Trophoblast cell (in vitro differentiated cells and primary cell): ENCODE data around the gene CCDC187.
A peak's percentile ranks its signal among the peaks of the same experiment; 100 is the strongest.

ENCODE experiments used
- DNase-seq, 2 donors: peaks; one replicate each; pipeline ENCODE4 v3.0.0-alpha.2; 2016
- H2AFZ ChIP-seq: 2 replicates; pipeline ENCODE4 v1.6.1; 2013; ENCODE audit warnings: low read length, moderate library complexity, mild to moderate bottlenecking; ENCODE audit not compliant: insufficient read depth, poor library complexity
- H2AK5ac ChIP-seq: 2 replicates; pipeline ENCODE4 v1.6.1; 2013; ENCODE audit warnings: mild to moderate bottlenecking, low read length
- H2BK120ac ChIP-seq: 2 replicates; pipeline ENCODE4 v1.6.1; 2013; ENCODE audit warnings: low read length, mild to moderate bottlenecking, moderate library complexity; ENCODE audit not compliant: insufficient read depth, poor library complexity
- H2BK12ac ChIP-seq: 2 replicates; pipeline ENCODE4 v1.6.1; 2013; ENCODE audit warnings: mild to moderate bottlenecking, low read length, moderate library complexity
- H2BK5ac ChIP-seq: 2 replicates; pipeline ENCODE4 v1.6.1; 2013; ENCODE audit warnings: low read length, low read depth, moderate library complexity, mild to moderate bottlenecking; ENCODE audit not compliant: poor library complexity
- H3K14ac ChIP-seq: 2 replicates; pipeline ENCODE4 v1.6.1; 2013; ENCODE audit warnings: mild to moderate bottlenecking, low read length
- H3K18ac ChIP-seq: 2 replicates; pipeline ENCODE4 v1.6.1; 2013; ENCODE audit warnings: mild to moderate bottlenecking, low read length
- H3K23ac ChIP-seq: 2 replicates; pipeline ENCODE4 v1.6.1; 2013; ENCODE audit warnings: low read length
- H3K27ac ChIP-seq: 2 replicates; pipeline ENCODE4 v1.5.1; 2013; ENCODE audit warnings: low read depth, mild to moderate bottlenecking, inconsistent platforms, low read length, moderate library complexity
- H3K27me3 ChIP-seq: 2 replicates; pipeline ENCODE4 v1.6.1; 2013; ENCODE audit warnings: inconsistent platforms, mild to moderate bottlenecking, low read length, moderate library complexity; ENCODE audit not compliant: insufficient read depth
- H3K36me3 ChIP-seq, 2 experiments: 1 replicate in 1 of 2; 2 replicates in 1 of 2; pipeline ENCODE4 v1.6.1; 2013; ENCODE audit warnings: low read length in 2 of 2, mild to moderate bottlenecking in 2 of 2, moderate library complexity in 1 of 2; ENCODE audit not compliant: insufficient read depth in 2 of 2, control insufficient read depth in 1 of 2
- H3K4ac ChIP-seq: 2 replicates; pipeline ENCODE4 v1.6.1; 2013; ENCODE audit warnings: low read depth, mild to moderate bottlenecking, low read length, moderate library complexity
- H3K4me1 ChIP-seq, 2 experiments: 1 replicate in 1 of 2; 2 replicates in 1 of 2; pipeline ENCODE4 v1.6.1; 2013; ENCODE audit warnings: low read length in 2 of 2, mild to moderate bottlenecking in 2 of 2, moderate library complexity in 1 of 2; ENCODE audit not compliant: insufficient read depth in 2 of 2, control insufficient read depth in 1 of 2
- H3K4me2 ChIP-seq: 2 replicates; pipeline ENCODE4 v1.6.1; 2013; ENCODE audit warnings: inconsistent platforms, mild to moderate bottlenecking, low read length, moderate library complexity
- H3K4me3 ChIP-seq: 2 replicates; pipeline ENCODE4 v1.5.1; 2013; ENCODE audit warnings: mild to moderate bottlenecking, low read depth, low read length, inconsistent platforms
- H3K79me1 ChIP-seq: one replicate; pipeline ENCODE4 v1.6.1; 2013; ENCODE audit warnings: low read length
- H3K79me2 ChIP-seq: 2 replicates; pipeline ENCODE4 v1.6.1; 2013; ENCODE audit warnings: low read length, mild to moderate bottlenecking; ENCODE audit not compliant: control insufficient read depth, insufficient read depth, poor library complexity
- H3K9ac ChIP-seq: 2 replicates; pipeline ENCODE4 v1.6.1; 2013; ENCODE audit warnings: mild to moderate bottlenecking, low read length
- H3K9me3 ChIP-seq: 2 replicates; pipeline ENCODE4 v1.6.1; 2013; ENCODE audit warnings: low read depth, mild to moderate bottlenecking, control low read depth, inconsistent platforms, low read length; ENCODE audit not compliant: insufficient read depth
- H4K12ac ChIP-seq: 2 replicates; pipeline ENCODE4 v1.6.1; 2013; ENCODE audit warnings: low read depth, mild to moderate bottlenecking, low read length, moderate library complexity
- H4K8ac ChIP-seq: 2 replicates; pipeline ENCODE4 v1.6.1; 2013; ENCODE audit warnings: low read depth, mild to moderate bottlenecking, low read length, moderate library complexity
- H4K91ac ChIP-seq: one replicate; pipeline ENCODE4 v1.6.1; 2013; ENCODE audit warnings: low read depth, mild to moderate bottlenecking, low read length, moderate library complexity
- WGBS: extraction: QIAGEN DNeasy Blood & Tissue Kit; methylation state at CpG from one replicate; pipeline ENCODE4 v1.1.7; 2013; ENCODE audit warnings: missing lambda C conversion rate; ENCODE audit not compliant: insufficient read length, insufficient coverage; ENCODE audit errors: extremely low coverage; 5-methylcytosine and 5-hydroxymethylcytosine counted together

The CCDC187 gene

DNA sequence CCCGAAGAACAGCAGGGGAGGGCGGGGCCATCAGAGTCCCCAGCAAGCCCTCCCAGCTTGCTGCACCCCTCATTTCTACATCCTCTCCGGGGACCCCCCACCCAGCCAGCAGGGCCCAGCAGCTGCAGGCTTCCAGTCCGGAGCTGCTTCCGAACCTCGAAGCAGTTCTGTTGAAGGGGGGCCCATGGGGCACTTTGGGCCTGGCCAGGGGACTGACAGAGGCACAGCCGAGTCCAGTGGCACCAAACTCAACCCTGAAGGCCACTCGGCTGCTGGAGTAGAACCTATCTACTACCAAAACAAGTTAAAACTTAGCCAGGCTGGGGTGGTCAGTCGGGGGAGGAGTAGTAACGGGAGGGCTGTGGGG is 8.1 kb upstream of the CCDC187 start:
- no CpG with 5 or more reads among the region's 10 CpGs for WGBS
- no peaks in the 10 kb centered on the region for H3K27me3 ChIP-seq

DNA sequence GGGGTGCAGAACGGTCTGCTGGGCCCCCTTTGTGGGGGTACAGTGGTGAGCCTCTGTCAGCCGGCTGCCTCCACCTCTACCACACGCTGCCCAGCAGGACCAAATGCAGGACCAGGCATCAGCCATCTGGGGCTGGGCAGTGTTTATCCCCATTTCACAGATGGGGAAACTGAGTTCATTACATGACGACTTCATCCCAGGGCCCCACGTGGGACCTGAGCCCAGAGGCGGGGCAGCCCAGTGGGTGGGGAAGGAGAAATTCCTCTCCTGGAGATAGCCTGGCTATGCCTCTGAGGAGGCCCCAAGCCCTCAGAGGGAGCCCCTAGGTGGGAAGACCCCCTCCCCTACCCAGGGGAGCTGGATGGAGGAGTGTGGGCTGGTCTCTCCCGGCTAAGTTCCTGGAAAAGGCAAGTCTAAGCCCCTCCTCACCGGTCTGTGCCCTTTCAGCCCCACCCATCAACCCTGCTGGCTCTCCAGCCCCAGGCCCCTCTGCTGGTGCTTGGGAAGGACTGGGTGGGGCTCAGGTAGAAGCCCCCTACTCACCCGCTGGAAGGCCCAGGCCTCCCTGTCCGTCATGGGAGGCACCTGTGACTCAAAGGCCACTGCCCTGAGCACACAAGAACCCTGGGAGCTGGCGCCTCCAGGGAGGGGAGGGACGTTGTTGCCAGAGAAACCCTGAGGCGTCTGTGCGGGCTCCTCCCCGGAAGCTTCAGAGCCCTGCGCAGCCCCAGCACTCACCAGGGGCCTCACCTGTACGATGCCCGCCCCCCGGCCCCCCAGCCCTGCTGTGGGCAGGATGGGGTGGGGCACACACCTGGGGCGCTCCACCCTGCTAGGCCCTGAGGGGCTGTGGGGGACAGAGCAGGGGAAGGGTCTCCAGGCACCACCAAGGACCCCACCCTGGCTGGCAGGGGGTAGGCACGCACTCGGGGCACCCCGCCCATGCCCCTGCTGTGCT is 7.4 kb upstream of the CCDC187 start:
- no peaks in the 10 kb centered on the region for H3K27me3 ChIP-seq
- H3K27ac ChIP-seq, result no peak overlapping the region
- H4K12ac ChIP-seq, result no peak overlapping the region
- H3K9ac ChIP-seq, result no peak overlapping the region
- H3K23ac ChIP-seq, result no peak overlapping the region
- H3K14ac ChIP-seq, result no peak overlapping the region
- no peak overlapping the region for H3K4me2 ChIP-seq
- no peak for DNase-seq
- H2AK5ac ChIP-seq, result no peak overlapping the region
- no peaks in the 10 kb centered on the region for H3K36me3 ChIP-seq
- H3K79me2 ChIP-seq, result no peaks in the 10 kb centered on the region
- H4K91ac ChIP-seq, result no peak overlapping the region
- H3K4ac ChIP-seq, result no peak overlapping the region
- WGBS, result no CpG with 5 or more reads among the region's 23 CpGs
- H3K9me3 ChIP-seq, result peaks cover 18% of the 10 kb centered on the region
- H2AFZ ChIP-seq, result no peak overlapping the region
- H3K79me1 ChIP-seq, result no peaks in the 10 kb centered on the region
- H4K8ac ChIP-seq, result no peak overlapping the region
- no peak overlapping the region for H3K4me3 ChIP-seq
- H3K4me1 ChIP-seq, result no peaks in the 10 kb centered on the region
- no peak overlapping the region for H2BK120ac ChIP-seq
- no peak overlapping the region for H2BK12ac ChIP-seq
- H2BK5ac ChIP-seq, result no peak overlapping the region
- no peak overlapping the region for H3K18ac ChIP-seq

More for the DNA sequence above, 8.1 kb upstream of the CCDC187 start:
- H3K9ac ChIP-seq, result no peak overlapping the region
- no peaks in the 10 kb centered on the region for H3K79me1 ChIP-seq
- no peak overlapping the region for H3K4ac ChIP-seq
- H3K27ac ChIP-seq, result no peak overlapping the region
- H3K9me3 ChIP-seq, result peaks cover 20% of the 10 kb centered on the region
- H3K4me1 ChIP-seq, result no peaks in the 10 kb centered on the region
- H2BK12ac ChIP-seq, result no peak overlapping the region
- H3K4me3 ChIP-seq, result no peak overlapping the region
- H2BK5ac ChIP-seq, result no peak overlapping the region
- no peak overlapping the region for H3K18ac ChIP-seq
- H2AK5ac ChIP-seq, result no peak overlapping the region
- no peak overlapping the region for H2BK120ac ChIP-seq
- no peak overlapping the region for H4K12ac ChIP-seq
- no peak overlapping the region for H3K4me2 ChIP-seq
- H3K23ac ChIP-seq, result no peak overlapping the region
- H3K79me2 ChIP-seq, result no peaks in the 10 kb centered on the region
- no peak overlapping the region for H4K91ac ChIP-seq
- H3K36me3 ChIP-seq, result no peaks in the 10 kb centered on the region
- no peak for DNase-seq
- H2AFZ ChIP-seq, result no peak overlapping the region
- no peak overlapping the region for H4K8ac ChIP-seq
- no peak overlapping the region for H3K14ac ChIP-seq

DNA sequence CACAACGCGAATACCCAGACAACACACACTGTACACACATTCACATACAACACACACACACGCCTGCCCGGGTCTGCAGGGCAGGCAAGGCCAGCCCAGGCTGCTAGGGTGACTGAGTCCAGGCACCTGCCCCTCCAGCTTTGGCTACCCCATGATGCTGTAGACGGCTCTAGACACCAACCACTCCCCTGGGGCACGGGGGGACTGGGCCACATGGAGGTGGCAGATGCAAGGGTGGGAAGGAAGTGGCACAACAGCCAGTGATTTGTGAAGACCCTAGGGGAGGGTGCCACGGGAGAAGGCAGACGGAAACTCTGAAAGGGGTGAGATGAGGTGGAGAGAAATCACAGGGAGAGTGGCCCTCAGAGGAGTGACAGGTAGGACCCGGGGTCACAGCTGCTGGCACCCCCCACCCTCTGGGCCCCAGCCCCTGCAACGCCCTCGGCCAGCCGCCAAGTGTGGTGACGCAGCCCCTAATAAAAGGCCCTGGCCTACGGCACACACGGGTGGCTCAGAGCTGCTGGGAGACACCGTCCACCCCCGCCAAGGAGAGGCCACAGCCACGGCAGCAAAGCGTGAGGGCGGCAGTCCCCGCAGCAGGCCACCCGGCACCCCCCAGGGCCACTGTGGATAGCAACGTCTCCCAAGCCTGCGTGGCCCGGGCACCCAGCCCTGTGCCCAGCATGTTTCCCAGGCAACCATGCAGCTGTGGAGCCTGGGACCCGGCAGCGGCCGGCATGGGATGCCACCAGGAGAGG is 6.6 kb upstream of the CCDC187 start:
- Histone ChIP-seq H2BK5ac (no peak overlapping the region), H4K8ac (no peak overlapping the region), H3K4me1 (no peaks in the 10 kb centered on the region), H2BK120ac (no peak overlapping the region), H3K4me2 (no peak overlapping the region), H3K9me3 (peaks cover 11% of the 10 kb centered on the region), H2AFZ (no peak overlapping the region), H4K91ac (no peak overlapping the region), H2BK12ac (no peak overlapping the region), H3K4me3 (no peak overlapping the region), H3K79me1 (no peaks in the 10 kb centered on the region), H4K12ac (no peak overlapping the region), H3K4ac (no peak overlapping the region), H3K9ac (no peak overlapping the region), H3K14ac (no peak overlapping the region), H3K27me3 (no peaks in the 10 kb centered on the region), H3K36me3 (no peaks in the 10 kb centered on the region), H2AK5ac (no peak overlapping the region), H3K79me2 (no peaks in the 10 kb centered on the region), H3K18ac (no peak overlapping the region), H3K23ac (no peak overlapping the region), H3K27ac (no peak overlapping the region)
- no CpG with 5 or more reads among the region's 28 CpGs for WGBS
- no peak for DNase-seq

DNA sequence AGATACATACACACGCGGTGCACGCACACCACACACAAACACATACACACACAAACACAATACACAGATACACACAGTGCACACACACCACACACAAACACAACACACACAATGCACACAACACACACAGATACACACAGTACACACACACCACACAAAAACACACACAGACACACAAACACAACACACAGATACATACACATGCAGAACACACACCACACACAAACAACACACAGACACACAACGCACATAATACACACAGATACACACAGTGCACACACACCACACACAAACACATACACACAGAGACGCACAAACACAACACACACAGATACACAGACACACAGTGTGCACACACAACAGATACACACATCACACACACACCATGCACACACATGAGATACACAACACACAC is 5.9 kb upstream of the CCDC187 start:
- H3K79me1 ChIP-seq, result no peaks in the 10 kb centered on the region
- peak overlapping the region; percentile 8 for H3K23ac ChIP-seq
- no peak overlapping the region for H4K12ac ChIP-seq
- WGBS, result no CpG with 5 or more reads among the region's 5 CpGs
- H3K4me3 ChIP-seq, result no peak overlapping the region
- no peak overlapping the region for H3K18ac ChIP-seq
- no peaks in the 10 kb centered on the region for H3K4me1 ChIP-seq
- no peak overlapping the region for H3K9ac ChIP-seq
- no peak overlapping the region for H4K91ac ChIP-seq
- H2BK120ac ChIP-seq, result no peak overlapping the region
- no peak overlapping the region for H4K8ac ChIP-seq
- no peaks in the 10 kb centered on the region for H3K36me3 ChIP-seq
- no peak overlapping the region for H2BK5ac ChIP-seq
- no peak overlapping the region for H3K14ac ChIP-seq
- no peak overlapping the region for H3K4ac ChIP-seq
- H3K27me3 ChIP-seq, result no peaks in the 10 kb centered on the region
- H3K27ac ChIP-seq, result no peak overlapping the region
- H2BK12ac ChIP-seq, result no peak overlapping the region
- peaks cover 10% of the 10 kb centered on the region for H3K9me3 ChIP-seq
- DNase-seq, result no peak
- H3K4me2 ChIP-seq, result no peak overlapping the region
- H2AK5ac ChIP-seq, result no peak overlapping the region
- H2AFZ ChIP-seq, result no peak overlapping the region
- no peaks in the 10 kb centered on the region for H3K79me2 ChIP-seq
